HCT116 (cell line): ENCODE results near the gene ILDR2.

ENCODE experiments used
- CTCF ChIP-seq, 3 experiments: fragments of 200-600 bp in 1 of 3; sonication (generic) in 1 of 3; IDR thresholded peaks in 2 of 3; conservative IDR thresholded peaks in 1 of 3; 2 replicates each; pipeline ENCODE4 v1.5.1; 2012 to 2017; ENCODE audit warnings: low read depth in 2 of 3, low read length in 2 of 3, antibody characterized with exemption in 1 of 3, borderline replicate concordance in 1 of 3, control low read depth in 1 of 3, mild to moderate bottlenecking in 1 of 3, mixed read lengths in 1 of 3, mixed run types in 1 of 3, moderate library complexity in 1 of 3; ENCODE audit not compliant: insufficient read depth in 1 of 3
- POLR2A ChIP-seq: IDR thresholded peaks from 2 replicates; pipeline ENCODE4 v1.7.0; 2011; ENCODE audit warnings: borderline replicate concordance; ENCODE audit not compliant: insufficient read depth, insufficient read length; ENCODE audit errors: extremely low read depth
- POLR2AphosphoS5 ChIP-seq: IDR thresholded peaks from 2 replicates; pipeline ENCODE4 v1.6.1; 2011; ENCODE audit warnings: mild to moderate bottlenecking, low read depth, low read length, moderate library complexity

DNA sequence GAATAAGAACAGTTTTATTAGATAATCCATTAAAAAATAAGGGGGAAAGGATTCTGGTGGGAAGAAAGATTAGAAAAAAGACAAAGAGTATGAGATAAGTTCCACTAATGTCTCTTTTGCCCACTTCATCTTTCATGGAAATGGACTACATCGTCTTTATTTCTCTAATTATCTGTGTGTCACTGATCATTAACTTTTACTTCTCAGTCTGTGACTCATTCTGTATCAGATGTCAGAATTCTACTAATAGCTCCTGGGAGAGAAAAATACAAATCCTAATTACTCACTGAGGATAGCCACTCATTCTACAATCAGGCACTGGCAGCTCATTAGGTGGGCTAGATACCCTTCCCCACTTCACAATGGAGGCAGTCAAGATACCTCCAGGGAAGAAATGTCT, 41.7 kb downstream of the ILDR2 start:
- TF ChIP-seq CTCF (IDR thresholded peaks at IDR 0.05 in 2 of 3, conservative IDR thresholded peaks at IDR 0.05 in 1 of 3; ENCODE audit: borderline replicate concordance in 1 of 3, insufficient read depth in 1 of 3, low read depth in 2 of 3, low read length in 2 of 3) (no peak), POLR2A (no peak), POLR2AphosphoS5 (no peak)
